Measurements from ENCODE around the gene PARN. TPM values are rescaled to one million over a fixed set of nuclear protein-coding genes. Genes with fewer than 3 reads are reported as not detected.
A peak's percentile ranks its signal among the peaks of the same experiment; 100 is the strongest.
"Not testable (repeated sequence)": the region's sequence is repeated elsewhere in the genome, so short reads cannot be mapped to it uniquely, and the experiment has no call there.

PARN gene
- total RNA-seq, 2 donors from 2014 or later: 19.5 to 26.0 TPM

GRCh38 chr16:14446796-14447195, 183.3 kb downstream of the PARN start:
- H3K27me3 ChIP-seq: no peaks in the 10 kb centered on the region
- H3K27ac ChIP-seq: no peak overlapping the region
- no peak for DNase-seq (ENCODE audit: low spot score)
- H3K4me3 ChIP-seq: no peak overlapping the region
- TF ChIP-seq CTCF (IDR thresholded peaks at IDR 0.05): no peak
- H3K36me3 ChIP-seq: no peaks in the 10 kb centered on the region
- peaks cover 4 to 10% of the 10 kb centered on the region in 2 donors for H3K4me1 ChIP-seq
- H3K9me3 ChIP-seq: no peaks in the 10 kb centered on the region

DNA sequence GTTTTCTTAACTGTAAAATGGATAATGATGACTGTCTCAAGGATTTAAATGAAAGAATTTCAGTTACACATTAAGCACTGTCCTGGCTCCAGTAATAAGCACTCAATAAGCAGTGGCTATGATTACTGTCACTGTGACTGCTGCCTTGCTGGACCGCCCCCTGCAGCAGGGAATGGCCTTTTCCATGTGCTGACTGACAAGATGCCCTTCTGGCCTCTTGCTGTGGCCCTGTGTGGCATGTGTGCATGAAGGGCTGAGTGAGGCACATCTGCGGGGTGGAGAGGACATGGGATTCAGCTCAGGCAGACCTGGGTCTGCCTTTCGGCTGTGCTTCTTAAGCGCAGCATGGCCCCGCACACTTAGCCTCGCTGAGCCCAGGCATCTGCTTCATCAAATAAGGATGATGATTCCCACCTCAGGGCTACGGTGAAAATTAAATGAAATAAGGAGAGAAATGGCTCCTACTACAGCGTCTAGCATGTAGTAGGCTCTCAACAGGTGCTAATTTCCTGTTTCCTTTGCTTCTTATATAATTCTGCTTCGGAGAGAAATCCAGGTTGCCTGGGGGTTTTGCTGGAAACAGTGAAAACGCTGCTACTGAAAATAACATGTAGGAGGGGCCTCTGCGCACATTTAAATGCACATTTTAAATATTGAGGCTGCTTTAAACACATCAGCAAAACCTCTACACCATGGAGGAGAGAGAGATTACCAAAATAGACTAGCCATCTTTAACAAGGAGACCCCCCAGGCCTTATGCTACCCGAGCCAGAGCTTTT, 183.9 kb downstream of the PARN start:
- no peak for DNase-seq (ENCODE audit: low spot score)
- peak in 1 of 2 donors; percentile 21 for TF ChIP-seq CTCF (IDR thresholded peaks at IDR 0.05)

DNA sequence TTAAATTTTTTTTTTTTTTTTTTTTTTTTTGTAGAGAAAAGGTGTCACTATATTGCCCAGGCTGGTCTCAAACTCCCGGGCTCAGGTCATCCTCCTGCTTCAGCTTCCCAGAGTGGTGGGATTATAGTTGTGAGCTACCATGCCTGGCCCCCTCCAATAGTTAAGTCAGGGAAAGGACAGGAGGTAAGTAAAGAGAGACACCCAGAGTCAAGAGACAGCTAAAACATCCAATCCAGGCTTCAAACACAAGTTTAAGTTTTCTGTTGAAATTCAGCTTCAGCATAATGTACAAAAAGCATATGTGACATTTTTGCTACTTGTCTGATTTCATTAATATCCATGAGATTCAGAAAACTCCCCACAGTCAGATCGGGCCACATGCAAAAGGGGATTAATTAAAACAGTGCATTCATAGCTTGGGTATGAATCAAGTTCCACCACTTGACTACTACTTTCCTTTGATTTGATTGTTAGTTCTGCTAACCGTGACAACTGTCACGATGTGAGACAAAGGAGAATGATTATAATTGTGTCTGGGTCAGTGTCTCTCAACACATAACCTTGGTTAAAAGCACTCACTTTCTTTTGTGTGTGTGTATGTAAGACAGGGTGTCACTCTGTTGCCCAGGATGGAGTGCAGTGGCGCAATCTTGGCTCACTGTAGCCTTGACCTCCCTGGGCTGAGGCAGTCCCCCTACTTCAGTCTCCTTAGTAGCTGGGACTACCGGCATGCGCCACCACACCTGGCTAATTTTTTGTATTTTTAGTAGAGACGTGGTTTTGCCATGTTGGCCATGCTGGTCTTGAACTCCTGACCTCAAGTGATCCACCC, 184.9 kb downstream of the PARN start:
- Histone ChIP-seq H3K36me3 (no peaks in the 10 kb centered on the region), H3K9me3 (no peaks in the 10 kb centered on the region), H3K27me3 (no peaks in the 10 kb centered on the region), H3K27ac (no peak overlapping the region), H3K4me3 (no peak overlapping the region), H3K4me1 (peaks cover 2% of the 10 kb centered on the region in 2 donors)
- TF ChIP-seq CTCF (IDR thresholded peaks at IDR 0.05): no peak
- DNase-seq (ENCODE audit: low spot score): no peak

More for the DNA sequence above, 183.9 kb downstream of the PARN start:
- H3K9me3 ChIP-seq: no peaks in the 10 kb centered on the region
- H3K4me1 ChIP-seq: peaks cover 4 to 10% of the 10 kb centered on the region in 2 donors
- H3K36me3 ChIP-seq: no peaks in the 10 kb centered on the region
- H3K27me3 ChIP-seq: no peaks in the 10 kb centered on the region
- no peak overlapping the region for H3K27ac ChIP-seq
- H3K4me3 ChIP-seq: no peak overlapping the region

DNA sequence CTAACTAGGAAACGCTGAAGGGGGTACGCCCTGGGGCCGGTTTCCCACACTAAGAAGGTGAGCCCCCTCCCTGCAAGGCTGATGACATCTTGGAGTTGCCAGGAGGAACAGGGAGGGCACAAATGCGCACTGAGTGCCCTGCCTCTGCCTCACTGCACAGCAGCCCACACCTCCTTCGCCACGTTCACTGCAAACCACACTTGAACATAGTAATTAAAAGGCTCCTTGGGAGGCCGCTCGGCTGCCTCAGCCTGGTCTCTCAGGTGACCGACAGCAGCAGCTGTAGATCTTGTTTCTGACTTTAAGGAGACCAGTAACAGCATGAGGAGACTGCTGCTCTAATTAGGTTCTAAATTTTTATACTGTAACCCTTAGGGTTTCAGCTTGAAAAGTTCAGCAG, 188.5 kb downstream of the PARN start:
- not testable (repeated sequence) for H3K27me3 ChIP-seq; H3K4me1 ChIP-seq; H3K9me3 ChIP-seq; H3K27ac ChIP-seq; H3K4me3 ChIP-seq; DNase-seq (ENCODE audit: low spot score); H3K36me3 ChIP-seq

DNA sequence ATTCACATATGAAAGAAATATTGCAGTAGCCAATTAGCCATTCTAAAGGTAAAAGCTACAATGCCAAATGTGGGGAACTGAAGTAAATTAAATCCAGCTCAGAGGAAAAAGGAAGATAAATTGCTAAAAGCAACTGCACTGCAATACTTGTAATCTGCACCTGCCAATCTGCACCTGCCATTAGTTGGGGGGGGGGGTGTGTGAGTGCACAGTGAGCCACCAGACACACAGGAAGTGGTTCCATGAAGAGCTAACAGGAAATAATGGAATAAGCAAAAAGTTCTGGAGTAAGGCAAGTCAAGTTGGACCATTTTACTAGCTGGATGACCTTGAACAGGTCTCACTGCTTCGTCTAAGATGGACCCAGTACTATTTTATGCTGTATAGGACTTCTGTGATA, 191.8 kb downstream of the PARN start:
- no peaks in the 10 kb centered on the region for H3K9me3 ChIP-seq
- no peaks in the 10 kb centered on the region for H3K36me3 ChIP-seq
- no peak for TF ChIP-seq CTCF (IDR thresholded peaks at IDR 0.05)
- H3K4me3 ChIP-seq: no peak overlapping the region
- DNase-seq (ENCODE audit: low spot score): no peak
- no peaks in the 10 kb centered on the region for H3K27me3 ChIP-seq
- H3K27ac ChIP-seq: no peak overlapping the region
- no peaks in the 10 kb centered on the region for H3K4me1 ChIP-seq

GRCh38 chr16:14437426-14437825, 192.6 kb downstream of the PARN start:
- Histone ChIP-seq H3K4me1 (no peaks in the 10 kb centered on the region), H3K9me3 (no peaks in the 10 kb centered on the region), H3K27me3 (no peaks in the 10 kb centered on the region), H3K36me3 (no peaks in the 10 kb centered on the region), H3K27ac (no peak overlapping the region), H3K4me3 (no peak overlapping the region)
- no peak for DNase-seq (ENCODE audit: low spot score)
- no peak for TF ChIP-seq CTCF (IDR thresholded peaks at IDR 0.05)
